GM18868 (cell line): ENCODE measurements around the gene FRMD4A.

ENCODE experiments used
- ATAC-seq: cut with Tn5 transposase; IDR thresholded peaks from one replicate; pipeline ENCODE4 v1.9.1; 2021; ENCODE audit warnings: mild to moderate bottlenecking, moderate library complexity; ENCODE audit not compliant: unreplicated experiment

The FRMD4A gene

DNA sequence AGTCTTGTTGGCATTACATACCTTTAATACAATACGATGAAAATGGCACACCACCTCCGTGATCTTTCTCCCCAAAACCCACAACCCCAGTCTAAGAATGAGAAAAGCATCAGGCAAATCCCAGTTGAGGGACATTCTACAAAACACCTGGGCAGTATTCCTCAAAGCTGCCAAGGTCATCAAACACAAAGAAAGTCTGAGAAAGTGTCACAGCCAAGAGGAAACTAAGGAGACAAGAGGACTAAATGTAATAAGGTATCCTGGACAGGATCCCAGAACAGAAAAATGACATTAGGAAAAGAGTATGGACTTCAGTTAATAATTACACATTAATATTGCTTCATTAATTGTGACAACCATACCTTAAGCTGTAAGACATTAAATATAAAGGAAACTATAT is 14.5 kb upstream of the FRMD4A start:
- no peak for ATAC-seq

DNA sequence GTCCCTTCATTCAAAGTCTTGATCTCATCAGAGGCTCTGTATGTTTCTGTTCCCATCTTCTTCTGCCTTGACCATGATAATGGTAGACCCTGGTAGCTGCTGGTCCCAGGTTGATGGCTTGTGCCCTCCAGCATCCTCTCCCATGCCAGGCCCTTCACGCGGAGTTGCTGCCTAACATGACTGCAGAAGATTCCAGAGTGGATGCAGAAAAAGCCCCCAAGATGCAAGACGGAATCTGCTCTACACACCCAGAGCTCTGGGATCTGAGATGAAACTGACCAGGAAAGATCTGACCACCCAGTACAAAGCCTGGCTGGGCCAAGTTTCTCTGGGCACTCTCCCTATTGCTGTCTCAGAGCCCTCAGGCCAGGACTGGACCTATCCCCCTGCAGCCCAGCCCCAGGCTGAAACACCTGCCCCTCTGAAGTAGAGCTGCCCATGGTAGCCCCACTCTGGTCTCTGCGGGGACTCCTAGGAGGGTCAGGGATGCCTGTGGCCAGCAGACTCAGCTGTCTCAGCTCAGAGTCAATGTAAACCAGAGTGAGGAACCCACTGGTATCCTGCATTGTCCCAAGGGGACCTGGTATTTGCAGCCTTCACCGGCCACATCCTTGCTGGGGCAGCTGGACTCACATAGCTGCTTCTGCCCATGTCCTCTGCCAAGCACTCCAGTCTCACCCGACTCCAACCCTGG is 9.5 kb upstream of the FRMD4A start:
- ATAC-seq: no peak

DNA sequence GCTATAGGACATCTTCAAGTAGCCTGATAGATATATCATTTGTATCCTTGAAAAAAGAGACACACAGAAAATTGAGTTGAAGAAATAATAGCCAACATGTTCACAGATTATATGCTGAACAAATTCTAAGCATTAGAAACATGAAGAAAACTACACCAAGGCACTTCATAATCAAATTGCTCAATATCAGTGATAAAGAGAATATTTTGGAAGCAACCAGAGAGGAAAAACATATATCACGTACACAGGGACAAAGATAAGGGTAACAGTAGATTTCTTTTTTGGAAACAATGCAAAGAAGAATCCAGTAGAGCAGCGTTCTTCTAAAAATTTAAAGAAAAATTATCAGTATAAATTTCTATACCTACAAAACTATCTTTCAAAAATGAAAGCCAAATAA is 6.0 kb upstream of the FRMD4A start:
- no peak for ATAC-seq

DNA sequence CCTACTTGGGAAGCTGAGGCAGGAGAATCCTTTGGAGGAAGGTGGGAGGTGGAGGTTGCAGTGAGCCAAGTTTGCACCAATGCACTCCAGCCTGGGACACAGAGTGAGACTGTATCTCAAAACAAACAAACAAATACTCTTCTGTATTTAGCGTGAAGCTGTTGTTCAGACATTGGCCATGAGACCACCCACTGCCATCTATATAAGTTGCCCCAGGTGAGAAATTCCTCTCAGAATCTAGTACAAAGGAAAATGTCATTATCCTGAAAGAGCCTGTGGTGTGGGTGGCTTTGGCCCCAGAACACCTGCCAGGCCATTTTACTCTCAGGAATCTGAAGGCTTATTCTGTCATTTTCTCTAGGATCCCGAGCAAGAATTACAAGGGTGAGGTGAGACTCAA is 4.0 kb upstream of the FRMD4A start:
- ATAC-seq: no peak

DNA sequence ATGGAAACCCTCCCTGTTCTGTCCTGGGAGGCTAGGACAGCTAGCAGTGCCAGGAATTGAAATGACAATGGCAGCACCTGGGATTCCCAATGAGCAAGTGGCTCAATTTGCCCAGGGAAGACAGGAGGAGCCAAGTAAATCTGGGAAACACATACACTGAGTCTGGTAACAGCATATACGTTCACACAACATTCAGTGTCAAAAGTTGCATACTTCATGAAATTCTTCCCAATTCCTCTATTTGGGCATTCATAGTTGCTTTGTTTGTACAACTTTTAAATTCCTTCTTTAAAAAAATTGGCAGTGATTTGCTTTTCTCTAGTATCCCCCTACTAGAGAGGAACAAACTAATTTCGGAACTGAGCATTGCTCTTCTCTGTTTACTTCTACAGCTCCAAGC is 2.9 kb upstream of the FRMD4A start:
- no peak for ATAC-seq

DNA sequence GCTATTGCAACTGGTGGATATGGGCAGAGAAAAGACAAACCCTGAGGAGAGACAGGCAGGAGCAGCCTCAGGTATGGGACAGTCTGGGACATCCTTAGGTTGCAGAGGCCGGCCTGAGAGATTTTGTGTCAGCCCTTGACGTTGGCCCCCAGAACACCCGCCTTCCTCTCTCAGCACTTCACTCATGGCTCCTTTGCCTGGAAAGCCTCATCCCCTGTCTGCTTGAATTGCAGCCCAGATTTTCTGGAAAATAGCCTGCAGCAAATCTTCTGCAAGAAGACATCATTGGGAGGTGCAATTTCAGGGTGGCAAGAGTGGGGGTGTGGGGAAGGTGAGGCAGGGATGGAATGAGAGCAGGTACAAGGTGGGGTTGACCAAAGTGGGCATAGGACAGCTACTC is 2.2 kb upstream of the FRMD4A start:
- no peak for ATAC-seq

DNA sequence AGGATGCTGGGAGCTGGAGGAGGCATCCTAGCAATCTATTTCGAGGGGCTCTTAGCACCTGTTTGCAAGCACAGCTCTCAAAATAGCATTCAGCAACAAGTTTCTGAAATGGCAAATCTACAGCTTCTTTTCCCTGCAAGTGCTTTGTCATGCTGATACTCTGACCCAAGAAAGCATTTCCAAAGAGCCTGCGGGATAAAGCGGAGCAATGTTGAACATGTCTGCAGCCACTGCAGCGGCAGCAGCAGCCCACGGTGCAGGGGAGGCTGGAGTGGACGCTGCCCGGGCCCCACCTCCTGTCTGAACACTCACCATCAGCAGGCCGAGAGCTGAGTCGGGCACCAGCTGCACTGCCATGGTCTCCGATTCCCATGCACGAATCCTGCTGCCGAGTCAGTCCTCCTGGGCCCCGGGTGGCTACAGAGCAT is 964 bp downstream of the FRMD4A start:
- ATAC-seq: no peak

DNA sequence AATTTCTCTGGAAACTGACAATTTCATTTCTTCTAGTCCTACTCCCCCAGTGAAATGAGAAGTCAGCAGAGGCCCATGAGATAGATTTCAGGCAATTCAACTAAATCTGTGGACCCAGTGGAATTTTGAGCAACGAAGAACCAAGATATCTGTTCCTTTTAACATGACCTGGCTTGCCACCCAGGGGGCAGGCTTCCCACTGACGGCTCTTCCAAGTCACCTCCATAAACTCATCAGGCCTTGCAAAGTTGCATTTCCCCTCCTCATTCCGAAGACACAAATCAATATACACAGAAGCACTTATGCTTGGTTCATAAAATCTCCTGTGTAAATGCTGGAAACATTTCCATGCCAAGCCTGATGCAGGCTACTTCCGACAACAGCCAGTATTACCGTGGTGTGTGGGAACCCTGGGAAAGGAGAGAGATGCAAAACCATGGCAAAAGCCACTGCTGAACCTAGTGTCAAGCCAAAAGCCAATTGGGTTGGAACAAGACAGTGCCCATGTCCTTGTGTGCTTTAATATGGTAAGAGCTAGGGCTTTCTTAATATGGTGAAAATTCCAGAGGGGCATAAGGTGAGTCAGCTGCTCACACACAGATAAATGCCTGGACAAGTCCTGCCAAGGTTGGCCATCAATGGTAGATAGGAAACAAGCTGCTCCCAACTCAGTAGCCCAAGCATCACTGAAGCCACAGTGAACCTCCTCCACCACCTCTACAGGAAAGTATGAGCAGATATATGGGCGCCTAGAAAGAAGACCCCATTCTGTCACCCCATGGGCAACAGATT is 1.6 kb downstream of the FRMD4A start:
- ATAC-seq: no peak

DNA sequence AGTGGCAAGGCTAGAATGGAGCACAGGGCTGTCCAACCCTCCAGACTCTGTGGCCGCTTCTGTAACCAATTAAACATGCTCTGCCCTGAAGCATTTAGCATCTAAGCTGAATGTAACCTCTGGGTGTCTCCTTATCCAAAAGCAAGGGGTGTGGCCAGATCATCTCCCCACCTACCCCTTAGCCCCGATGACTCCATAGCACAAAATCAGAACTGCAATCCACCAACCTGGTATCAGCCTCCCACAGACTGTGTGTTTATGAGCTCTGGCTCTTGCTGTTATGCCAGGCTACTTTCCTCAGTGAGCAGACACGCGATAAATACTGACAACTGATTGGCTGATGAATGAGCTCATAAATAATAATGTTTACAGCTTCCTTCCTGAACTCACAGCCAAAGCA is 3.2 kb downstream of the FRMD4A start:
- ATAC-seq: no peak

DNA sequence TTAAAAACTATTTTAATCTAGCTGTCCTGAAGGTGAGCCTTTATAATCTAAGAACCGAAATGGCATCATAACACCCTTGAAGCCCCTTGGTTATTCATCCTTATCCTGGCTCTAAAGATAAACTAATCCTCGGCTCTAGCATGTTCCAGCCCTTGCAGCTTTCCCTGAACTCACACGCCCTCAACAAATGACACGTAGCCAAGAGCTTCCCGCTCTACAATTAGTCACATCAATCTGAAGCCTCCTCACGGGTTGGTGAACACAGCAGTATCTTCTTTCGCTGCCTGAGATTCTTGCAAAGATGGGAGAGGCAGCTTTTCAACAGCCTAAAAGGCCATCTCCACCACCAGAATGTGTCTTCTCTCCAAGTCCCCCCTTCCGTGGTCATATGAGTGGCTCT is 4.1 kb downstream of the FRMD4A start:
- no peak for ATAC-seq

DNA sequence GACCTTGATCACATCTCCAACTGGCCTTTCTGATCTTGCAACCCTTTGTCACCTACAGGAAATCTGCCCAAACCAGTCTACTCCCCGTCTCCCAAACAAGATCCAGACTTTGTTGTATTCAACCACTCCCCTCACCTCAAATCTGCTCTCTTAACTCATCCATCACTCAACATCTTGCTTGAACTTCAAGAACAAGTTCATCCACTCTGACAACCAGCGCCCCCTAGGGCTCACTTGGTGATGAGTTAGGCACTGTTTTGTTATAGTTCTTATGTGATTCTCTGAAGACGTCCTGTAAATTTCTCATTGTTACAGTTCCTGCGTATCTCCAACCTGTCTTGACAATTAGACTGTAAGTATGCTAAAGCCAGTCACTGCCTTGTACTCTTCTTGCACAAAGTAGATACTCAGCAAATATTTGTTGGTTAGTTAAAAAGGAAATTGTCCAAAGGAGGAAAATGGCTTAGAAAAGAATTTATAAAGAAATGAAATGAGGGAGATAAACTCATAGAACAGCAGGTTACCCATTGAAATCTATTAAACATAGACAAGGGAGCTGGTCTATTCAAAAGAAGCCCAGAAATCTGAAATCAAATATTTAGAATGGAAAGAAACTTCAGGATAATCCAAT is 5.3 kb downstream of the FRMD4A start:
- no peak for ATAC-seq

DNA sequence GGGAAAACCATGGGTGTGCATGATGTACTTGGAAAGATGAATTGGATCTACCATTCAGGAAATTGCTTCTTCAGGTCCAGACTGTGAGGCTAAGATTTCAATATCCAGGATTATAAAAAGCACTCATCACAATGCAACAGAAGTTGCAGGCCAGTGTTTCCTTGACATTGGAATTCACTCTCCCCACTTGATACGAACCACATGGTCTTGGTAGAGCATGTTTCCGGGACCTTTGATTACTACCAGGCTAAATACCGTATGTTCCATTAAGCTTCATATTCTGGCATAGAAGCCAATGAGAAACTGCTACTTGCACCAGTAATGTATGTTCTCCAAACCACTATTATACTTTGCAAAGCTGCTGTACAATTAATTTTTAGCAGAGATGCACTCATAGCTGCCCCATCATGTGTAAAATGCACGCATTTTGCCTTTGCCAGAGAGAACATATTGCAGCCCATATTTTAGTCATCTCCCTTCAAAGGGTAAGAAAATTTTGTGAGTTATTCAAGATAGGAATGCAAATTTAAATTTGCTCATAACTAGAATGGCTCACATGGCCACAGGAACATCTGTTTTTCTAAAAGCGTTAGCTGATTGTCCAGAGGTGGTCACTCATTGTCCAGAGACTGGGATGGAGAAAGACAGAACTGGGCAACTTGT is 8.1 kb downstream of the FRMD4A start:
- ATAC-seq: no peak

DNA sequence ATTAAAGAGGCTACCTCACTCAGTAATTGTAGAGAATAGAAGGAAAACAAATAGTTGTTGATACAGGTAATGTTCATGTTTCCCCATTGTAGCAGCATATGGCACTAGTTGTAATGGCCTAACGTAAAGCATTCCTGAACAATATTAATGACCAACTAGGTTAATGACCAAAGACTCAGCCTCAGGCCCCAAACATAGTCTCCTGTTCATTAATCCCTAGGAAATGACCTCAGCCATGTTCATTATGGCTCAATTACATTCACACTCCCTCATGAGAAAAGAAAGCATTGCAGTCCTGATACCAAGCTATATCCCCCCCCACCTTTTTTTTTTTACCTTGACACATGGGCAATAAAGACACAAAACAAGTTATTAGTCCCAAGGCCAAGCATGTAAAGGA is 12.7 kb downstream of the FRMD4A start:
- ATAC-seq: no peak

DNA sequence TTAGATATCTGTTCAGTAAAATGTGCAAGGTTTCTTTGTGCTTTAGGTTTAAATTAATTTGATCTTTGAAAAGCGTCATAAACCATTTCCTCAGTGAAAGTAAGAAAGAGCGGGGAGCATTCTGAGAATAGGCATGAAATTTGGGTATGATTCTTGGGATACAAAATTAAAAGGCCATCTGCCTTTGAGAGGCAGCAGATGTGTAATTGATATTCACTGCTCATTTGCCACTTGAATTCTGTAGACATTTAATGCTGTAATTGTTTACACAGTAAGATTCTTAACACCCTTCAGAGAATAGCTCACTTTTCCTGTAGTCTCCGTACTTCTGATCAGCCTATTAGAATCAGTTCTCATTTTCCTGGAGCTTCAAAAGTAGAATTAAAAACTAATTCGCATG is 18.7 kb downstream of the FRMD4A start:
- no peak for ATAC-seq

DNA sequence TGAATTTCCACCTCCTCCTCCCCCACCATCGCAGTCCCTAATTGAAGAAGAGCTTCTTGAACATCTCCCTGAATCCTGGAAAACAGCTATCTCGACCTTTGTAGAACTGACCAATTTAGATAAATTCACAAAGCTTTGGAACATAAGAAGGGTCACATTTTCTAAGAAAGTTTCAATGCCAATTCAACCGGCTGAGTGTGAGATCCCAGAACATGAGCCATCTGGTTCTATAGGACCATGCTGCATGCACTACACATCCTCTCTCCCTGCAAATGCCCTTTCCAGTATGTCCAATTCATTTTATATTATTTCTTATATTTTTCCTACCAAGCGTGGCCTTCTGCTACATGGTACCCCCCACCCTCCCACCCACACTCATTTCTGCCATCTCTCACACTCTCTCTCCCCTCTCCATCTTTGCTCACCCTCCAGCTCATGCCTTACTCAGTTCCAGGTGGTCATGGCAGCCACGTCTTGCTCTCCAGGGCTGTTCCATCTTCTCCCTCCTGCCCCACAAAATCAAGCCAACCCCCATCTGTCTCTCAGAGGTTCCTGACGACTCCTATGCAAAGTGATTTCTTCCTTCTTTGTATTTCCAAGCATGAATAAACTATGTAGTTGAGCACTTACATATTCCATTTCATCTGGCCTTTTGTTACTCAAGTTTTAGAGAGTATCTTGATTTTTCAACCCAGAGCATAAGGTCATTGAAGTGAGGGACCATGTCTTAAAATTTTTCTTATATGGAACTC is 19.3 kb downstream of the FRMD4A start:
- no peak for ATAC-seq

DNA sequence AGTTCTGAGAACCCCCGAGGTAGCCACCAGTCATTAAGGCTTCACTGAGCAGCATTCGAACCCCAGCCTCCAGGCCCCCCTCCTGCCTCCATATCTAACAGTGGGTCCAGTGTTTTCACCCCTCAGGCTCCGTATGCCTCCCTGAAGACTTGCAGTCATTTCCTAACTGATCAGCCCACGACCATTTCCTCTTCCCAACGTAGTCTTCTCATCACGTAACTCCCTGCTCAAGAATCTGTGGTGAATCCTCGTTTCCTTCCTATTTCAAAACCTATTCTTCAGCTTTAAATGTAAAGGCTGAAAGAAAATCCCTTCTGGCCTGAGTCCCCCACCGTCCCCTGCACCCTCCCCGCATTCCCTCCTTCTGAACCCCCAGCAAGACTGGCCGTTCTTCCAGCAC is 21.1 kb downstream of the FRMD4A start:
- no peak for ATAC-seq

DNA sequence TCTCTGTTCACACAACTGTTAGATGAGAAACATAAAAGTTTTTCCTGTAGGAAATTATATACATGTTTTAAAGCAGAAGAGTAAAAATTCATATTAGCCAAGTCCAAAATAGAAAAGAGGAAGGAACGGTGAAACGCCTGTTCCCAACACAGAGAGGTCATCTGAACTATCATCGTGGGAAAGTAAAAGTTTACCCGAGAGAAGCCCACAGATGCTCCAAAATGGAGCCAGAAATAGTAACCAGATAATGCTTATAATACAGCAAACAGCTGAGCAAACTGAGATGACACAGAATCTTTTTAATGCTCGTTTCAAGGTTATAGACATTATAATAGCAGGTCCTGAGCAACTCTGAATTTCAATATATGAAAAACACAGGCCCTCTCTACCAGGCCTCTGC is 24.5 kb downstream of the FRMD4A start:
- ATAC-seq: no peak

DNA sequence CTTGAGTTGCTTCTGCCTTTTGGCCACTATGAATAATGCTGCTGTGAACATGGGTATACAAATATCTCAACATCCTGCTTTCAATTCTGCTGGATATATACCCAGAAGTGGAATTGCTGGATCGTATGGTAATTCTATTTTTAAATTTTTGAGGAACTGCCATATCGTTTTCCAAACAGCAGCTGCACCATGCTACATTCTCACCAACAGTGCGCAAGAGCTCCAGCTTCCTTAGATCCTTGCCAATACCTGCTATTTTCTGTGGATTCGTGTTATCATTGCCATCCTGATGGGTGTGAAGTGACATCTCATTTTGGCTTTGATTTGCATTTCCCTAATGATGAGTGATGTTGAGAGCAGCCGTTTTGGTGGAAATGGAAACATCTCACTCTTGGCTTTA is 26.7 kb downstream of the FRMD4A start:
- no peak for ATAC-seq

DNA sequence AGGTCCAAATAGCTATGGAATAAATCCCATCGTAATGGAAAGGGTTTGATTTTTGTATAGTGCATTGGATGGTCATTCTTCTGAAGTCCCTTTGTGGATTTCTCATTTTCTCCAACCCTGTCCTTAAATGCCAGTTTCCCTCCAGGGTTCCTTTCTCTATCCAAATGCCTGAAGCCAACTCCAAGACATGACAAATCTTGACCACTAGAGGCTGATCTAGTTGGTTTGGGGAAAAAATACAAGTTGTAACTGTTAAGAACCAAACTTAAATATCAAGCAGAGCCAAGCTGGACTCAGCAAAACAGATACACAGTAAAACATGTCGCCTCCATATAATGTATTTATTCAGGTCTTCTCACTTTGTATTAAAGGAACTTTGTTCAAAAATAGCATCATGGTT is 28.7 kb downstream of the FRMD4A start:
- ATAC-seq: no peak

DNA sequence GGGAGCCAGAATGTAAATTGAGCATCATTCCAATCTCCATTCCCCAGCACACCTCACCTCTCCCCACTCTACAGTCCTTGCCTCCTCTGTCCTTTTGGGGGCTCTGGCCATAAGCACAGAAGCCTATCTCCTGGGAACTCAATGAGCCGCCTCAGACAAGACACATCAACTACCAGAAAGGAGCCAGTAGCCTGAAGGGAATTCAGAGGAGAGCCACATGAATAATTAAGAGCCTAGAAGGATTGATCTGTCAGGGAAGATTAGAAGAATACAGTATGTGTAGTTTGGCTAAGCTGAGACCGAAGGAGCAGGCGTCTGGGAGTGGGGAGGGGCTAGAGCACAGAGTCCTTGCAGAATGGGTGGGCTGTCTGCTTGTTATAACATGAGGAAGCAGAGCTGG is 31.2 kb downstream of the FRMD4A start:
- no peak for ATAC-seq
